Measurements from ENCODE around the gene INSYN2B. TPM values are rescaled to one million over a fixed set of nuclear protein-coding genes. Genes with fewer than 3 reads are reported as not detected.
"Not testable (repeated sequence)": the region's sequence is repeated elsewhere in the genome, so short reads cannot be mapped to it uniquely, and the experiment has no call there.

INSYN2B gene
- total RNA-seq, 1 donor: not detected

DNA sequence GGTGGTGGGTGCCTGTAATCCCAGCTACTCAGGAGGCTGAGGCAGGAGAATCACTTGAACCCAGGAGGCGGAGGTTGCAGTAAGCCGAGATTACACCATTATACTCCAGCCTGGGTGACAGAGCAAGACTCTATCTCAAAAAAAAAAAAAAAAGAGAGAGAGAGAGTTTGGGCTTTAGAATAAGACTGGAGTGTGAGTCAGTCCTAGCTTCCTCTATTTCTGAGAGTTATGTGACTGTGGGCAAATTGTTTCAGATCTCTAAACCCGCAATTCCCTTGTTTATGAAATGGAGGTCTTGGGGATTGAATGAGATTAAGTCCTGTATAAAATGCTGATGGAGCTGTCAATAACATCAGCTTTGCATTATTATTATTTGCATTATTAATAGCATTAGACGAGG is 27.1 kb downstream of the INSYN2B start:
- H3K27me3 ChIP-seq (ENCODE audit: insufficient read depth, low read length); H3K9me3 ChIP-seq (ENCODE audit: low read depth, low read length); H3K4me3 ChIP-seq (ENCODE audit: low read length); H3K4me1 ChIP-seq (ENCODE audit: insufficient read depth, low read length): not testable (repeated sequence)

DNA sequence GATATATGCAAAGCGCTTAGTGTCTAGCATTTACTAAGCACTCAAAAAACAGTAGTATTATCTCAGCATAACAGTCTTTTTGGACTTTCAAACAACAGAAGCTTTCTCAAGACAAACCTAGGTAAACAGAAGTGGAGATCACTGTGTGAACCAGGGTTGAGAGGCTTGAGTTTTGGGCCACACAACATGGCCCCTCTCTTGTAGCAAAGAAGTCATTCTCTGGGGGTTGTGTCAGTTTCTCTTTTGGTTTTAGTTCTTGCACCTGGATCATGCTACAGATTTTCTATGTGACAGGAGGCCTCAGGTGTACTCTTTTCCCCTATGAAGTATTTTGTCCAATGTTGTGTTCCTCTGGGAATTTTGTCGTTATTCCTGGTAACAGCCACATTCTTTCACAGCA is 30.0 kb downstream of the INSYN2B start:
- H3K9me3 ChIP-seq (ENCODE audit: low read depth, low read length): no peaks in the 10 kb centered on the region
- H3K4me1 ChIP-seq (ENCODE audit: insufficient read depth, low read length): peaks cover 7% of the 10 kb centered on the region
- H3K4me3 ChIP-seq (ENCODE audit: low read length): no peak overlapping the region

DNA sequence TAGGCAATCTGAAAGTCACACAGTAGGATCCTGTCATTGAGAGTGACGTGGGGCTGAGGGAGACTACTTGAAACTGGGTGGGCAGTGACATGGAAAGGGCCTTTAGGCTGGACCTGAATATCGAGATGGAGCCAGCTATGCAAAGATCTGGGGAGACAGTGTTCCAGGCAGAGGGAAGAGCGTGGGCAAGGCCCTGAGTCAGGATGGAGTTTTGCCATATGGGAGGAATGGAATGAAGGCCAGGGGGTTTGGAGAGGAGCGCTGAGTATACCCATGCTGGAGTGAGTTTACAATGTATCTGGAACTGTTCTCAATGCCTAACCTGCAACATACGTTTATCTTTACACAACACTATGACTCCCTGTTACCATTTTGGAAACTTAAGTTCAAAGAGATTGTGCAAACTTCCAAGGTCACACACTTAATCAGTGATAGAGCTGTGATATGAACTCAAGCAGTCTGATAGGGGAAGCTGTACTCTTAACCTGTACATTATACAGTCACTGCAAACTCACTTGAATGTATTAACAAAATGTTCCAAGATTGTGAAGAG is 33.5 kb downstream of the INSYN2B start:
- Histone ChIP-seq H3K4me3 (ENCODE audit: low read length) (no peak overlapping the region), H3K27me3 (ENCODE audit: insufficient read depth, low read length) (no peaks in the 10 kb centered on the region), H3K9me3 (ENCODE audit: low read depth, low read length) (no peaks in the 10 kb centered on the region), H3K4me1 (ENCODE audit: insufficient read depth, low read length) (peaks cover 7% of the 10 kb centered on the region)

More for the DNA sequence above, 30.0 kb downstream of the INSYN2B start:
- no peaks in the 10 kb centered on the region for H3K27me3 ChIP-seq (ENCODE audit: insufficient read depth, low read length)

DNA sequence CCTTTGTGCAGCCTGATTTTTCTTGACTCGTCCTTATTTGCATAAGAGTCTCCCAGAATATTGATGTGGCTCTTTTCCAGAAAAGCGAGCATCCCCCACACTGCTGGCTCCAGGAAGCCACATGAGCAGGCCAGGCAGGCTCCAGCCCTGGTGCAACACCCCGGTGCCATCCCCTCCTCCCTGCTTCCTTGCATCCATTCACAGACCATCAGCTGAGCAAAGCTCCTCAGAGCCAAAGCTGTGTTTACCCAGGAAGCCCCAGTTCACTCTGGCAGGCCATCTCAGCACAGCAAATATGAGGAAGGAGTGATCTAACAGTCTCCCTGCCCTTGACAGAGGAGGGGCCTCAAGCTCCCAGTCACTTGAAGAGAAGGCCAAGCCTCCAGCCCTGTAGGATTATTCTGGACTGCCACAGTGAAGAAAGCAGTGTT is 34.4 kb downstream of the INSYN2B start:
- Histone ChIP-seq H3K4me1 (ENCODE audit: insufficient read depth, low read length) (peaks cover 7% of the 10 kb centered on the region), H3K4me3 (ENCODE audit: low read length) (no peak overlapping the region), H3K9me3 (ENCODE audit: low read depth, low read length) (no peaks in the 10 kb centered on the region), H3K27me3 (ENCODE audit: insufficient read depth, low read length) (no peaks in the 10 kb centered on the region)

DNA sequence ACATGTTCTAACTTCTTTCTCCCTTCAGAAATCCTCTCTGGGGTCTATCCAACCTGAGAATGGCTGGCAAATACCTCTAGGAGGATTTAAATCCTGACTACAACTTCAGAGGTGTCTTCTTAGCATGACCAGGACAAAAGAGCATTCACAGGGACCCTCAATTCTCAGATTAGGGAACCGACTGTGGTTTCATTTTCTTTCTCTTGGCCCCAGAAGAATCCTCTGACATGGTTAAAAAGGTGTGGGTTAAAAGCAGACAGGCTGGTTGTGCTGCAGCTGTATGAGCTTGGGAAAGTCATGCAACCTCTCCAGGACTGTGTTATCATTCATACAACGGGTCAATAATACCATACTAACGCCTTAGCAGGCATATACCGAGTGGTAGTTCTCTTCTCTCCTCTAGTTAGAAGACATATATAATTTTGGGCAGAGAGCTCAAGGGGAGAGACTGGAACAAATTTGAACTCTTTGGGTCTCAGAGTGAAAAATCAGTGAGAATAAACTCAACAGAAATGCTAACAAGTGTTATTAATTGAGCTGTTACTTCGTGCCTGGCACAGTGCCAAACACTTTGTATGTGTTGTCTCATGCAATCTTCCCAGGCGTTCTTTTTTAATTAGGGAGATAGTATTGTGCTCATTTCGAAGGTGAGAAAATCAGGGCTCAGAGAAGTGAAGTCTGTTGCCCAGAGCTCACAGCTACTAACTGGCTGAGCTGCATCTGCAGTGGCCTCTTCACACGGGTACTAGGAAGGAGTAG is 35.2 kb downstream of the INSYN2B start:
- H3K4me1 ChIP-seq (ENCODE audit: insufficient read depth, low read length): peaks cover 7% of the 10 kb centered on the region
- H3K4me3 ChIP-seq (ENCODE audit: low read length): no peak overlapping the region
- no peaks in the 10 kb centered on the region for H3K9me3 ChIP-seq (ENCODE audit: low read depth, low read length)
- H3K27me3 ChIP-seq (ENCODE audit: insufficient read depth, low read length): no peaks in the 10 kb centered on the region

DNA sequence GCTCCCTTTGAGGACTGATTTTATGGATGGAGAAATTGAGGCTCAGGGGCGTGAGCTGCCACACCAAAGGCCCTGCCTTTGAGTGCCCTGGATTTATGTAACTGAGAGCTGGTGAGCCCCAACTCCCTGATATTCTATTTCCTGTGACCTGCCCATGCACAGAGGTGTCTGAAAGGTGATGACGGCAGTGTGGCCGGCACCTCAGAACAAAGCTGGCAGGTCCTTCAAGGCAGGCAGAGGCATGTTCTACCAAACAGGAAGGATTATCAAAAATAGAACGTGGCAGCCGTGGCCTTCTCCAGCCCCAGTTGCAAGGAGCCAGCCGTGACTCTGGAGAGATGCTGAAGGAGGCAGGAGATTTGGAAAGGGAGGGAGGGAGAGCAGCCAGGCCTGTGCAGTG is 36.2 kb downstream of the INSYN2B start:
- Histone ChIP-seq H3K4me3 (ENCODE audit: low read length) (no peak overlapping the region), H3K27me3 (ENCODE audit: insufficient read depth, low read length) (no peaks in the 10 kb centered on the region), H3K4me1 (ENCODE audit: insufficient read depth, low read length) (peaks cover 7% of the 10 kb centered on the region), H3K9me3 (ENCODE audit: low read depth, low read length) (no peaks in the 10 kb centered on the region)

DNA sequence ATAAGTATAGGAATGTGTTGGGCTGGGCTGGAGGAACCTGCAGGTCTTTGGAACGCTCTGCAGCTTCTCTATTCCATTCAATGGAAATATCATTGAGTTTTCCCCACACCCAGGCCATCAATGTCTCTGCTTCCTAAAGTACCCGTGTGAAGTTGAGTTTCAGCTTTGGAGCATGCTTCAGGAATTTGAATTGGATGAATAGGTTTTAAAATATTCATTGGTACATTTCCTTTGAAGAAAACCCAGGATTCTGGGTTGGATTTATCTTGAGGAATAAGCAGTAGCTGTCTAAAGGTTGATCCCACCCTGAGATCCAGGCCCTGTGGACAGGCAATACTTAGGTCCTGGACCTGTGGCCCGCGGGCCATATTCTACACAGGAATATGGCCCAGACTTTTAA is 37.3 kb downstream of the INSYN2B start:
- H3K27me3 ChIP-seq (ENCODE audit: insufficient read depth, low read length): no peaks in the 10 kb centered on the region
- peaks cover 7% of the 10 kb centered on the region for H3K4me1 ChIP-seq (ENCODE audit: insufficient read depth, low read length)
- H3K9me3 ChIP-seq (ENCODE audit: low read depth, low read length): no peaks in the 10 kb centered on the region
- H3K4me3 ChIP-seq (ENCODE audit: low read length): no peak overlapping the region

DNA sequence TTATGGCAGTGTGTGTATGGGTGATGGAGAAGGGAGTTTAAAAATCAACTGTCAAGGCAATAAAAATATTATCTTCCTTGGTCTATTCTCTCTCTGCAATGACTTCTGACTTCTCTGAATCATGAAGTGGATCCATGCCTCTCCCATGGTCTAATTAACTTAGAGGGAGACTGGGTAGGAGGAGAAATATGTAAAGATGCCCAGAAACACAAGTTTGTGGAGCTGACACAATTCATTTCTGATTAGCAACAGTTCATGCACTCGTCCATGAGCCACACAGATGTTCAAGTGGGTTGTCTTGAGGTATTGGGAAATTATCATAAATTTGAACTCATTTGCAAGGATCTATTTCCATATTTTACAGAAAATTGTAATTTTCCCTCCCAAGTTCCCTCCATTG is 38.1 kb downstream of the INSYN2B start:
- Histone ChIP-seq H3K27me3 (ENCODE audit: insufficient read depth, low read length) (no peaks in the 10 kb centered on the region), H3K4me1 (ENCODE audit: insufficient read depth, low read length) (peaks cover 7% of the 10 kb centered on the region), H3K9me3 (ENCODE audit: low read depth, low read length) (no peaks in the 10 kb centered on the region), H3K4me3 (ENCODE audit: low read length) (no peak overlapping the region)

DNA sequence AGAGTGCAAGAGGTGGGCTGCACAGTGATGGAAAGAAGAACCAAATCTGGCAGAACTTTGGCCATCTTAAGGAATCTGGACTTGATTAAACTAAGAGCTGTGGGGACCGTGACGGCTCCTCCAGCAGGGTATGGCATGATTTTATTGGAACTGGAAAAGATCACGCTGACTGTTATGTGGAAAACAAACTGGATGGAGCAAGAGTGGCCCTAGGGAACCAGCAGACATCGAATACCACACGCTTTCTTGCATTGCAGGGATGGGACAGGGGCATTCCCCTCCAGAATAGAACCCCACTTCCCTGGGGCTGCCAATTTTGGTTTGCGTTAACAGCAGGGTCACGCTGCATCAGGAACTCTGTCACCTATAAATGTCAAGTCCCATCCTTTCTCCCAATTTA is 38.8 kb downstream of the INSYN2B start:
- Histone ChIP-seq H3K27me3 (ENCODE audit: insufficient read depth, low read length) (no peaks in the 10 kb centered on the region), H3K4me3 (ENCODE audit: low read length) (no peak overlapping the region), H3K4me1 (ENCODE audit: insufficient read depth, low read length) (peaks cover 7% of the 10 kb centered on the region), H3K9me3 (ENCODE audit: low read depth, low read length) (no peaks in the 10 kb centered on the region)

DNA sequence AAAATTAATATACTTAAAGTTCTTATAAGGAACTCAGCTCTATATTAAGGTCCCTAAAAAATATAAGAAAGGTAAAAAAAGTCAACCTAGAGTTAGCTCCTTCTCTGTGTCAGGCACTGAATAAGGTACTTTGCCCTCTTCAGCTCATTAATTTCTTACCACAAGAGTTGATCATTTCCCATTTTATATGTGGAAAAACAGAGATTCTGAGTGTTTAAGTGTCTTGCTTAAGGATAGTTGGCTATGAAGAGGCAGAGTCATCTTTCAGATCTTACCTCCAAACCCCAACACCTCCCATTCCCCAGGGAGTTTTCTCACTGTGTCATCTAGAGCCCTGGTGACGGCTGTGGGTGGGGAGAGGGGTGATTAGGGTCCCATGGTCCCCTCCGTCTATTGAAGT is 40.6 kb downstream of the INSYN2B start:
- Histone ChIP-seq H3K9me3 (ENCODE audit: low read depth, low read length) (no peaks in the 10 kb centered on the region), H3K4me1 (ENCODE audit: insufficient read depth, low read length) (peaks cover 13% of the 10 kb centered on the region), H3K27me3 (ENCODE audit: insufficient read depth, low read length) (no peaks in the 10 kb centered on the region), H3K4me3 (ENCODE audit: low read length) (no peak overlapping the region)

DNA sequence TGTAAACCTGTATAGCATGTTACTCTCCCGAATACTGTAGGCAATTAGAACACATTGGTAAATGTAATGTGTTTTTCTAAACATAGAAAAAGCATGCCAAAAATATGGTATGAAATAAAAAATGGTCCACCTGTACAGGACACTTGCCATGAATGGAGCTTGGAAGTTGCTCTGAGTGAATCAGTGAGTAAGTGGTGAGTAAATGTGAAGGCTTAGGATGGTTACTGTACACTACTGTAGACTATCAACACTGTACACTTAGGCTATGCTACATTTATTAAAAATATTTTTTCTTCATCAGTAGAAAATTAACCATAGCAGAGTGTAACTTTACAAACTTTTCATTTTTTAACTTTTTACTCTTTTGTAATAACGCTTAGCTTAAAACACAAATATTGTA is 41.9 kb downstream of the INSYN2B start:
- H3K4me1 ChIP-seq (ENCODE audit: insufficient read depth, low read length): peaks cover 6% of the 10 kb centered on the region
- no peak overlapping the region for H3K4me3 ChIP-seq (ENCODE audit: low read length)
- no peaks in the 10 kb centered on the region for H3K9me3 ChIP-seq (ENCODE audit: low read depth, low read length)
- H3K27me3 ChIP-seq (ENCODE audit: insufficient read depth, low read length): no peaks in the 10 kb centered on the region

DNA sequence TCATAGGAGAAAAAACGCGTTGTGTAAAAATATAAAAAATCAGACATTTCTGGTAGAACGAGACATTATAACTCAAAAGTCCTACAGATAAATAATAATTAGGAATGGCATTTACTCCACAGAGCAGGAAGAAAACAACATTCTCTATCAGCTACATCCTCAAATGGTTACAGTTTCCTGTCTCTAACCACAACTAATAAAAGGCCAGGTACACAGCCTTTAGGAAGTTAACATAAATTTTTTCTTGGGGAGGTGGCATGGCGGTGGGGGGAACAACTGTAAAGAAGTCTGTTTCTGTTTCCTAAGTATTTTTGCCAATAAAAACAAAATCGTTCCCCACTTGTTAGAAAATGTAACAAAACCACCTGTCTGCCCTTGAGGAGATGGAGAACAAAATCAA is 44.5 kb downstream of the INSYN2B start:
- Histone ChIP-seq H3K4me3 (ENCODE audit: low read length) (no peak overlapping the region), H3K27me3 (ENCODE audit: insufficient read depth, low read length) (no peaks in the 10 kb centered on the region), H3K4me1 (ENCODE audit: insufficient read depth, low read length) (peaks cover 6% of the 10 kb centered on the region), H3K9me3 (ENCODE audit: low read depth, low read length) (no peaks in the 10 kb centered on the region)

DNA sequence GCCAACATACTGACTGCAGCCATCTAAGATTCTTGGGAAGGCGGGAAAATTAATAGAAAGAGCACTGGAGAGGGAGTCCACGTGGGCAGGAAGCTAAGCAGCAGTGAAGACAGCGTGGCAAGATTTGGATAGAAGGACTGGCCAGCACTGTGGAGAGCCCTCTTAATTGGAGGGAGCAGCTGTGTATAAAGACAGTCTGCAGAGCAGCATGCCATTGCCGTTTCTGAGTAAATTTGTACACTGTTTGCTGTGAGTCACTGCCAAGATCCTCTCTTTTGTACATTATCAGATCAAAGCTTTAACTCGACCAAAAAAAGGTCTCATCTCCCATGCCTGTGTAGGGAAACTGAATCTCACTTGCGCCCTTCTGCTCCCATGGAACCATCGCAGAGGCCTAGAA is 45.3 kb downstream of the INSYN2B start:
- Histone ChIP-seq H3K4me3 (ENCODE audit: low read length) (no peak overlapping the region), H3K27me3 (ENCODE audit: insufficient read depth, low read length) (no peaks in the 10 kb centered on the region), H3K4me1 (ENCODE audit: insufficient read depth, low read length) (peaks cover 6% of the 10 kb centered on the region), H3K9me3 (ENCODE audit: low read depth, low read length) (no peaks in the 10 kb centered on the region)

DNA sequence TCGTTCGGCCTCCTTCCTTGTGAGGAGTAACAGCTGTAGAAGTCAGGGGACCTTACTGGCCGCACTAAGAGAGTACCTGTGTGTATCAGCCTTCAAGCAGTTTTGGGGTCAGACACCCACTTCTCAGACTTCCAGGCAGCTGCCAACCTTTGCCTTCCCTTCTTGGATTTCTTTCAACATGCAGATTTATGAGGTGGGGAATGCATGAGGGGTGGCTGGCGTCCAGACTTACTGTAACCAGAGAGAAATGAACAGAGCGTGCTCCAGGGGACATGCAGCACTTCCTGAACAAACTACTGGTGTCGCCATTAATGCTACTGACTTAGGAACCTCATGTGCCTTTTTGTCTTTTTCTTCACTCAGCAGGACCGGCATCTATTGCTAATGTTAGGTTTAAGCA is 46.7 kb downstream of the INSYN2B start:
- Histone ChIP-seq H3K4me1 (ENCODE audit: insufficient read depth, low read length) (peaks cover 6% of the 10 kb centered on the region), H3K27me3 (ENCODE audit: insufficient read depth, low read length) (no peaks in the 10 kb centered on the region), H3K9me3 (ENCODE audit: low read depth, low read length) (no peaks in the 10 kb centered on the region), H3K4me3 (ENCODE audit: low read length) (no peak overlapping the region)

DNA sequence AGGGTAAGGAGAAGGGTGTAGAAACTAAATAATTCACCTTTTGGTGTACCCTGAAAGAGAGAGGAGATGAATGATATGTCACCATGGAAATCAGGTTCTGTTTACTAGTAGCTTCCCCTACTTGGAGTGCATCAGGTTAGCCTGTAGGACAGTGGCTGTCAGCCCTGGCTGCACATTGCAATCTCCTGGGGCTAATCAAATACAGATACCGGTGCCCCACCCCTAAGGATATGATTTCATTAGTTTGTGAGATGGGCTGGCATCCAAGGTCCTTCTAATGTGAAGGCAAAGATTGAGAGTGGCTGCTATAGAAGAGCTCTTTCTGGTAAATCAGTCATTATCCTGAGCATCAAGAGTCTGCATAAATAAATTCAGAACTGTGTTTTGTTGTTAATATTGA is 47.2 kb downstream of the INSYN2B start:
- no peaks in the 10 kb centered on the region for H3K27me3 ChIP-seq (ENCODE audit: insufficient read depth, low read length)
- H3K4me1 ChIP-seq (ENCODE audit: insufficient read depth, low read length): peaks cover 6% of the 10 kb centered on the region
- H3K4me3 ChIP-seq (ENCODE audit: low read length): no peak overlapping the region
- H3K9me3 ChIP-seq (ENCODE audit: low read depth, low read length): no peaks in the 10 kb centered on the region

DNA sequence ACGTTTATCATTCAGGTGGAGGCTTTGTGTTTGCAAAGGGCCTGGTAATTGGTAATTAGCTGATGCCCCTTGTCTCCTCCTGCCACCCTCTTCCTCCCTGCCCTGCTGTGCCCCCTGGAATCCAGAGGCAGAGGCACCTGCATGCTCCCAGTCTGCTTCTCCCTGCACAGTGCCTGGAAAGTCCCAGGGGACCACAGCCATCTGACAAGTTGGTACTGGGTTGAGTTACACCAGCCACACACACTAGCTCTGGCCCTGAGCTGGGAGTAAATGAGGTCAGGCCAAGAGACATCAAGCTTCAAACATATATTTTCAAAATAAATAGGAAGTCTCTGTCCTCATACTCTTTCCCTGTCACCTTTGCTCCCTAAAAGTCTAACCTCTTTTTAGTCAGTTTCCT is 56.3 kb downstream of the INSYN2B start:
- Histone ChIP-seq H3K4me1 (ENCODE audit: insufficient read depth, low read length) (no peaks in the 10 kb centered on the region), H3K27me3 (ENCODE audit: insufficient read depth, low read length) (no peaks in the 10 kb centered on the region), H3K9me3 (ENCODE audit: low read depth, low read length) (no peaks in the 10 kb centered on the region), H3K4me3 (ENCODE audit: low read length) (no peak overlapping the region)

Data from mononuclear cell (primary cell).